Measurements from ENCODE around the gene SLC35B1. TPM values are rescaled to one million over a fixed set of nuclear protein-coding genes. Genes with fewer than 3 reads are reported as not detected.

Gene SLC35B1
- total RNA-seq, 1 donor from 2014 or later, result 67.4 TPM

GRCh38 chr17:49741009-49741691 lies 33.4 kb upstream of the SLC35B1 start:
- Mint-ChIP-seq H3K4me3 (ENCODE audit: low read depth) (no peak overlapping the region), H3K27me3 (no peaks in the 10 kb centered on the region), H3K36me3 (ENCODE audit: insufficient read depth) (no peaks in the 10 kb centered on the region), H3K27ac (peak overlapping the region; percentile 18), H3K4me1 (ENCODE audit: low read depth) (peaks cover 1% of the 10 kb centered on the region), H3K9me3 (ENCODE audit: low read depth) (no peaks in the 10 kb centered on the region)
- TF ChIP-seq, protein P1, sequence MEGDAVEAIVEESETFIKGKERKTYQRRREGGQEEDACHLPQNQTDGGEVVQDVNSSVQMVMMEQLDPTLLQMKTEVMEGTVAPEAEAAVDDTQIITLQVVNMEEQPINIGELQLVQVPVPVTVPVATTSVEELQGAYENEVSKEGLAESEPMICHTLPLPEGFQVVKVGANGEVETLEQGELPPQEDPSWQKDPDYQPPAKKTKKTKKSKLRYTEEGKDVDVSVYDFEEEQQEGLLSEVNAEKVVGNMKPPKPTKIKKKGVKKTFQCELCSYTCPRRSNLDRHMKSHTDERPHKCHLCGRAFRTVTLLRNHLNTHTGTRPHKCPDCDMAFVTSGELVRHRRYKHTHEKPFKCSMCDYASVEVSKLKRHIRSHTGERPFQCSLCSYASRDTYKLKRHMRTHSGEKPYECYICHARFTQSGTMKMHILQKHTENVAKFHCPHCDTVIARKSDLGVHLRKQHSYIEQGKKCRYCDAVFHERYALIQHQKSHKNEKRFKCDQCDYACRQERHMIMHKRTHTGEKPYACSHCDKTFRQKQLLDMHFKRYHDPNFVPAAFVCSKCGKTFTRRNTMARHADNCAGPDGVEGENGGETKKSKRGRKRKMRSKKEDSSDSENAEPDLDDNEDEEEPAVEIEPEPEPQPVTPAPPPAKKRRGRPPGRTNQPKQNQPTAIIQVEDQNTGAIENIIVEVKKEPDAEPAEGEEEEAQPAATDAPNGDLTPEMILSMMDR (IDR thresholded peaks at IDR 0.05; ENCODE audit: unreplicated experiment), result no peak
- no peak for DNase-seq (ENCODE audit: low spot score, unreplicated experiment)

DNA sequence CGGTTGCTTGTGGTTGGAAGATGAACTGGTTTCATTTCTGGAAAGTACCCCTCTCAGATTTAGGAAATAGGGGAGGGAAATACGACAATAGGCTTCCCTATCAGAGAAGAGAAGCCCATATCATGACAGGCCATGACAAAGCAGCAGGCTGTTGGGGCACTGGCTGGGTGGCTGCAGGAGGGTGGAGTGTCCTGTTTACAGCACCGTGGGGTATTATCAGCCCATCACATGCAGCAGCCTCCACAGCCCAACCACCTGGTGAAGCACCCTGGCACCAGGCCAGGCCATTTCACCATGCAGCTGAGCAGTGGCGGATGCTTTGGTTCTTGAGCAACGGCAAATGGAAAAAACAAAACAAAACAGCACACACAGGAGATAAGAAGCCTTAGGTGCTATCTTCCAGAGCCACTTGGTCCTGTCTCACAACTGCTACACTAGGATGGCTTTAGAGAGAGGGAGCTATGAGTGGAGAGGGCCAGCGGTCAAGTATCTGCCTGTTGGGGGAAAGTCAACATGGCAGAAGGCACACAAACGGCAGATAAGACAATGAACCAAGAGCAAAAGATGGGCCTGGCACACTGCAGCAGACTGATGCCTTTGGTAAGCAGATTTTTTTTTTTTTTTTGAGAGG lies 32.0 kb upstream of the SLC35B1 start:
- DNase-seq (ENCODE audit: low spot score, unreplicated experiment), result no peak
- Mint-ChIP-seq H3K27me3 (no peaks in the 10 kb centered on the region), H3K27ac (no peak overlapping the region), H3K4me3 (ENCODE audit: low read depth) (no peak overlapping the region), H3K9me3 (ENCODE audit: low read depth) (no peaks in the 10 kb centered on the region), H3K4me1 (ENCODE audit: low read depth) (no peaks in the 10 kb centered on the region), H3K36me3 (ENCODE audit: insufficient read depth) (no peaks in the 10 kb centered on the region)
- TF ChIP-seq, protein P1 (IDR thresholded peaks at IDR 0.05; ENCODE audit: unreplicated experiment), result no peak

- Mint-ChIP-seq H3K27me3 (no peaks in the 10 kb centered on the region), H3K27ac (no peak overlapping the region), H3K36me3 (ENCODE audit: insufficient read depth) (no peaks in the 10 kb centered on the region), H3K4me1 (ENCODE audit: low read depth) (no peaks in the 10 kb centered on the region), H3K4me3 (ENCODE audit: low read depth) (no peak overlapping the region), H3K9me3 (ENCODE audit: low read depth) (no peaks in the 10 kb centered on the region)
- DNase-seq (ENCODE audit: low spot score, unreplicated experiment), result no peak
- TF ChIP-seq, protein P1 (IDR thresholded peaks at IDR 0.05; ENCODE audit: unreplicated experiment), result no peak
These were observed 30.8 kb upstream of the SLC35B1 start for GRCh38 chr17:49738456-49739163.

- Mint-ChIP-seq H3K27me3 (no peaks in the 10 kb centered on the region), H3K27ac (no peak overlapping the region), H3K9me3 (ENCODE audit: low read depth) (no peaks in the 10 kb centered on the region), H3K36me3 (ENCODE audit: insufficient read depth) (no peaks in the 10 kb centered on the region), H3K4me3 (ENCODE audit: low read depth) (no peak overlapping the region), H3K4me1 (ENCODE audit: low read depth) (no peaks in the 10 kb centered on the region)
- DNase-seq (ENCODE audit: low spot score, unreplicated experiment), result no peak
- TF ChIP-seq, protein P1 (IDR thresholded peaks at IDR 0.05; ENCODE audit: unreplicated experiment), result no peak
These were observed 27.0 kb upstream of the SLC35B1 start for GRCh38 chr17:49734515-49735490.
